Common myeloid progenitor, CD34-positive (primary cell): ENCODE measurements around the gene GYPC.
A peak's percentile ranks its signal among the peaks of the same experiment; 100 is the strongest.

Experiments
- CTCF ChIA-PET: fragments of 350-600 bp; sonication (Branson Sonifier 250); formaldehyde crosslinking; loops from one replicate; lab custom pipeline; 2021; ENCODE audit warnings: antibody characterized with exemption; lab: Charles Lee
- POLR2A ChIA-PET: fragments of 350-600 bp; sonication (Branson Sonifier 250); formaldehyde crosslinking; loops from one replicate; lab custom pipeline; 2021; ENCODE audit warnings: antibody characterized with exemption; lab: Charles Lee
- DNase-seq, 3 donors: peaks; one replicate each; pipeline versions ENCODE4 v3.0.0 to v3.0.0-alpha.2; 2013
- H3K27ac ChIP-seq, 2 experiments: 1 replicate in 1 of 2; 2 replicates in 1 of 2; pipeline ENCODE4 v1.7.0; 2013; ENCODE audit warnings: inconsistent platforms in 2 of 2, low read length in 2 of 2, mild to moderate bottlenecking in 2 of 2, low read depth in 1 of 2, moderate library complexity in 1 of 2; ENCODE audit not compliant: severe bottlenecking in 2 of 2, insufficient read depth in 1 of 2, poor library complexity in 1 of 2
- H3K27me3 ChIP-seq, 5 experiments: replicated peaks in 2 of 5; 1 replicate in 3 of 5; 2 replicates in 2 of 5; pipeline versions ENCODE4 v1.6.1 to v1.7.0; 2013; ENCODE audit warnings: low read length in 4 of 5, mild to moderate bottlenecking in 2 of 5, moderate library complexity in 2 of 5, inconsistent platforms in 1 of 5; ENCODE audit not compliant: insufficient read depth in 5 of 5, control insufficient read depth in 4 of 5
- H3K36me3 ChIP-seq, 4 experiments: 1 replicate in 2 of 4; 2 replicates in 2 of 4; pipeline versions ENCODE4 v1.6.1 to v1.7.0; 2013; ENCODE audit warnings: low read length in 3 of 4, control low read depth in 1 of 4, mild to moderate bottlenecking in 1 of 4; ENCODE audit not compliant: control insufficient read depth in 4 of 4, insufficient read depth in 4 of 4
- H3K4me1 ChIP-seq, 4 experiments: 1 replicate in 3 of 4; 2 replicates in 1 of 4; pipeline versions ENCODE4 v1.6.1 to v1.7.1; 2013; ENCODE audit warnings: low read length in 3 of 4, mild to moderate bottlenecking in 3 of 4, control low read depth in 1 of 4, inconsistent platforms in 1 of 4, moderate library complexity in 1 of 4; ENCODE audit not compliant: control insufficient read depth in 4 of 4, insufficient read depth in 4 of 4; ENCODE audit errors: control extremely low read depth in 1 of 4
- H3K4me3 ChIP-seq, 7 experiments: 1 replicate in 4 of 7; 2 replicates in 3 of 7; pipeline versions ENCODE4 v1.5.1 to v1.7.0; 2013; ENCODE audit warnings: mild to moderate bottlenecking in 7 of 7, low read length in 6 of 7, moderate library complexity in 6 of 7, inconsistent platforms in 2 of 7, low read depth in 2 of 7, control low read depth in 1 of 7; ENCODE audit not compliant: insufficient read depth in 4 of 7, control insufficient read depth in 1 of 7; ENCODE audit errors: extremely low read depth in 1 of 7
- H3K9me3 ChIP-seq, 5 experiments: 1 replicate in 4 of 5; 2 replicates in 1 of 5; pipeline versions ENCODE4 v1.6.1 to v1.7.1; 2013; ENCODE audit warnings: low read length in 4 of 5, mild to moderate bottlenecking in 2 of 5, inconsistent platforms in 1 of 5, low read depth in 1 of 5, moderate library complexity in 1 of 5; ENCODE audit not compliant: control insufficient read depth in 4 of 5, insufficient read depth in 2 of 5; ENCODE audit errors: control extremely low read depth in 1 of 5
- WGBS: methylation state at CpG from one replicate; pipeline ENCODE4 v1.1.5; 2013; ENCODE audit not compliant: insufficient coverage; 5-methylcytosine and 5-hydroxymethylcytosine counted together

The GYPC gene

DNA sequence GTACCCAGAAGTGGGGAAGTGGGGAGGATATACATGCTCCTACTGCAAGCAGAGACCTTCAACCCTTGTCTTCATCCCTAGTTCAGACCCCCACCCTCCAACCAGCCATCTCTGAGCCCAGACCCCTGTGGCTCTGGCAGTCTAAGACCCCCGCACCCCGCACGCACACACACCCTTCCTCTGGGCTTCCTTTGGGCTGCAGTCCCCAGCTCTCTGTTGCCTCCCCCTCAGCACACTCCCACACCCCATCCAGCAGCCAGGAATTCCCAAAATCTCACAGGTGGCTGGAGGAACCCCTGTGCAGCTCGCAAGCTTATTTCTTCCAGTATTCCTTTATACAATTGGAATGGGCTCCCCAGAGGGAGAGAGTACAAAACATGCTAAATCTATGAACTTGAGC lies 13.9 kb upstream of the GYPC start:
- ChIA-PET CTCF (interaction anchor here (1.0 to 2.4 kb wide), 4 partner anchors 8 to 114 kb away, joined by 3 to 10 read pairs (median 4); no protein-coding TSS in a partner anchor), POLR2A (no interaction called here)
- Histone ChIP-seq H3K4me1 (peaks cover 0 to 18% (median 11%) of the 10 kb centered on the region in 4 experiments), H3K9me3 (peaks cover 0 to 4% (median 0%) of the 10 kb centered on the region in 5 experiments), H3K36me3 (no peaks in the 10 kb centered on the region), H3K27ac (no peak overlapping the region), H3K27me3 (no peaks in the 10 kb centered on the region), H3K4me3 (no peak overlapping the region)
- DNase-seq: no peak
- 63% methylated on average over 3 of the region's 4 CpGs for whole genome bisulfite sequencing

GRCh38 chr2:126643431-126643830 lies 12.5 kb upstream of the GYPC start:
- peaks cover 0 to 4% (median 0%) of the 10 kb centered on the region in 5 experiments for H3K9me3 ChIP-seq
- H3K27me3 ChIP-seq: no peaks in the 10 kb centered on the region
- 100% methylated on average over 3 of the region's 6 CpGs for WGBS
- H3K4me1 ChIP-seq: peaks cover 0 to 18% (median 8%) of the 10 kb centered on the region in 4 experiments
- POLR2A ChIA-PET: no interaction called here
- no peak for DNase-seq
- no peak overlapping the region for H3K27ac ChIP-seq
- no peak overlapping the region for H3K4me3 ChIP-seq
- H3K36me3 ChIP-seq: no peaks in the 10 kb centered on the region
- CTCF ChIA-PET: interaction anchor here (1.5 to 2.4 kb wide), 2 partner anchors 9 to 115 kb away, joined by 4 to 10 read pairs; no protein-coding TSS in a partner anchor

- Histone ChIP-seq H3K36me3 (no peaks in the 10 kb centered on the region), H3K9me3 (peaks cover 0 to 4% (median 0%) of the 10 kb centered on the region in 5 experiments), H3K27ac (peak overlapping the region in 1 of 2 experiments; percentile 69), H3K4me3 (no peak overlapping the region), H3K27me3 (no peaks in the 10 kb centered on the region), H3K4me1 (peaks cover 0 to 18% (median 8%) of the 10 kb centered on the region in 4 experiments)
- WGBS: 96% methylated on average over 3 of the region's 3 CpGs
- no peak for DNase-seq
- POLR2A ChIA-PET: no interaction called here
- CTCF ChIA-PET: interaction anchor here (2.4 kb wide), 1 partner anchor 10 kb away, joined by 10 read pairs; no protein-coding TSS in a partner anchor
Measured at GRCh38 chr2:126643972-126644371, 12.0 kb upstream of the GYPC start.

- POLR2A ChIA-PET: no interaction called here
- H3K27me3 ChIP-seq: no peaks in the 10 kb centered on the region
- H3K4me1 ChIP-seq: peaks cover 0 to 18% (median 8%) of the 10 kb centered on the region in 4 experiments
- CTCF ChIA-PET: no interaction called here
- 20% methylated on average over 1 of the region's 2 CpGs for WGBS
- peaks cover 0 to 4% (median 0%) of the 10 kb centered on the region in 5 experiments for H3K9me3 ChIP-seq
- peak in 2 of 3 donors; percentile 80 to 86 for DNase-seq
- H3K36me3 ChIP-seq: no peaks in the 10 kb centered on the region
- peak overlapping the region in 1 of 7 experiments; percentile 25 for H3K4me3 ChIP-seq
- H3K27ac ChIP-seq: peak overlapping the region in 1 of 2 experiments; percentile 69
Measured at GRCh38 chr2:126644630-126645191, 11.2 kb upstream of the GYPC start.

DNA sequence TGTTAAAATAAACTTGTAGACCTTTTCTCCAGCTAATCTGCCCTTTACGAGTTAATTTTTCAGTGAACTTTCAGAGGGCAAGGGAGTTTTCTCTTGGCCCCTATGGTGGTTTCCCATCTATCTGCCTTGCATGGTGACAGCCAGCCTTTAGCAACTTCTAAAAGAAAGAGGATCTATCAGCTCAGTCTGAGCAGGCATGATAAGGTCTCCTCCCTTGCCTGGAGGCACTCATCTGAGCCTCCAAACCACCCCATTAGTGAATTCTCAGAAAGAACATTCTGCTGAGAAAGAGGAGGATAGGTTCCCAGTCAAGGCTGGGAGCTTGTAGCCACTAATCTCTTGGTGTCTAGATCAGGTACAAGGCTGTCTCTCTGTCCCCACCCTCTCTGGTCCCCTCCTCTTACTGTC lies 10.7 kb upstream of the GYPC start:
- H3K4me3 ChIP-seq: no peak overlapping the region
- H3K36me3 ChIP-seq: no peaks in the 10 kb centered on the region
- H3K9me3 ChIP-seq: peaks cover 0 to 4% (median 0%) of the 10 kb centered on the region in 5 experiments
- CTCF ChIA-PET: interaction anchor here (0.8 kb wide), 1 partner anchor 42 kb away, joined by 3 read pairs; no protein-coding TSS in a partner anchor
- DNase-seq: peak in 2 of 3 donors; percentile 53 to 68
- peak overlapping the region in 1 of 2 experiments; percentile 69 for H3K27ac ChIP-seq
- WGBS: 89% methylated on average over 1 of the region's 1 CpG
- no peaks in the 10 kb centered on the region for H3K27me3 ChIP-seq
- POLR2A ChIA-PET: no interaction called here
- H3K4me1 ChIP-seq: peaks cover 0 to 18% (median 8%) of the 10 kb centered on the region in 4 experiments

- 100% methylated on average over 3 of the region's 3 CpGs for WGBS
Measured at GRCh38 chr2:126646026-126646425, 9.9 kb upstream of the GYPC start.

More at GRCh38 chr2:126646026-126646425, 9.9 kb upstream of the GYPC start:
- Histone ChIP-seq H3K4me3 (no peak overlapping the region), H3K9me3 (peaks cover 0 to 11% (median 0%) of the 10 kb centered on the region in 5 experiments), H3K4me1 (peaks cover 0 to 18% (median 8%) of the 10 kb centered on the region in 4 experiments), H3K27me3 (no peaks in the 10 kb centered on the region), H3K36me3 (no peaks in the 10 kb centered on the region), H3K27ac (no peak overlapping the region)
- CTCF ChIA-PET: interaction anchor here (0.8 kb wide), 1 partner anchor 41 kb away, joined by 3 read pairs; no protein-coding TSS in a partner anchor
- DNase-seq: no peak
- POLR2A ChIA-PET: no interaction called here
